Brain microvascular endothelial cell (primary cell): ENCODE measurements around the gene ZBTB25.

Experiments
- DNase-seq: peaks from one replicate; pipeline ENCODE4 v3.0.0-alpha.2; 2020
- H3K27ac ChIP-seq: fragments of 250-450 bp; sonication (Bioruptor Pico); 2 replicates; pipeline ENCODE4 v1.5.1; 2020; ENCODE audit warnings: mild to moderate bottlenecking, moderate library complexity
- H3K27me3 ChIP-seq: fragments of 250-450 bp; sonication (Bioruptor Pico); replicated peaks from 2 replicates; pipeline ENCODE4 v1.5.1; 2020; ENCODE audit warnings: mild to moderate bottlenecking
- H3K36me3 ChIP-seq: fragments of 250-450 bp; sonication (Bioruptor Pico); replicated peaks from 2 replicates; pipeline ENCODE4 v1.5.1; 2020; ENCODE audit warnings: mild to moderate bottlenecking
- H3K4me3 ChIP-seq: 2 replicates; pipeline ENCODE4 v1.5.1; 2011; ENCODE audit warnings: low read depth, mild to moderate bottlenecking, control low read depth, low read length, moderate library complexity
- in situ Hi-C: cut with HindIII; loops from 2 replicates; pipeline ENCODE4 v1.10.0; 2017; ENCODE audit warnings: low sequenced_read_pairs, low pct_ligation_motif_present
- TF ChIP-seq, protein P1 (sequence below): IDR thresholded peaks from 2 replicates; pipeline ENCODE4 v1.5.1; 2011; ENCODE audit warnings: low read depth, mild to moderate bottlenecking, moderate library complexity, low read length, control low read depth, inconsistent platforms; ENCODE audit errors: missing control alignments

The ZBTB25 gene

GRCh38 chr14:64504310-64504896 is 765 bp upstream of the ZBTB25 start, which contains the start of gene ZBTB1:
ZBTB1 (plus strand) TSS chr14:64504770; CDS start chr14:64521505, 16,735 bp downstream.
- in situ Hi-C loops, result no loop called here
- no peaks in the 10 kb centered on the region for H3K36me3 ChIP-seq
- peak within 1 kb of the TSS; percentile 98 for H3K27ac ChIP-seq
- DNase-seq, result peak; percentile 80
- no peaks in the 10 kb centered on the region for H3K27me3 ChIP-seq
- peak within 1 kb of the TSS; percentile 66 for H3K4me3 ChIP-seq
- TF ChIP-seq, protein P1, sequence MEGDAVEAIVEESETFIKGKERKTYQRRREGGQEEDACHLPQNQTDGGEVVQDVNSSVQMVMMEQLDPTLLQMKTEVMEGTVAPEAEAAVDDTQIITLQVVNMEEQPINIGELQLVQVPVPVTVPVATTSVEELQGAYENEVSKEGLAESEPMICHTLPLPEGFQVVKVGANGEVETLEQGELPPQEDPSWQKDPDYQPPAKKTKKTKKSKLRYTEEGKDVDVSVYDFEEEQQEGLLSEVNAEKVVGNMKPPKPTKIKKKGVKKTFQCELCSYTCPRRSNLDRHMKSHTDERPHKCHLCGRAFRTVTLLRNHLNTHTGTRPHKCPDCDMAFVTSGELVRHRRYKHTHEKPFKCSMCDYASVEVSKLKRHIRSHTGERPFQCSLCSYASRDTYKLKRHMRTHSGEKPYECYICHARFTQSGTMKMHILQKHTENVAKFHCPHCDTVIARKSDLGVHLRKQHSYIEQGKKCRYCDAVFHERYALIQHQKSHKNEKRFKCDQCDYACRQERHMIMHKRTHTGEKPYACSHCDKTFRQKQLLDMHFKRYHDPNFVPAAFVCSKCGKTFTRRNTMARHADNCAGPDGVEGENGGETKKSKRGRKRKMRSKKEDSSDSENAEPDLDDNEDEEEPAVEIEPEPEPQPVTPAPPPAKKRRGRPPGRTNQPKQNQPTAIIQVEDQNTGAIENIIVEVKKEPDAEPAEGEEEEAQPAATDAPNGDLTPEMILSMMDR, result no peak

DNA sequence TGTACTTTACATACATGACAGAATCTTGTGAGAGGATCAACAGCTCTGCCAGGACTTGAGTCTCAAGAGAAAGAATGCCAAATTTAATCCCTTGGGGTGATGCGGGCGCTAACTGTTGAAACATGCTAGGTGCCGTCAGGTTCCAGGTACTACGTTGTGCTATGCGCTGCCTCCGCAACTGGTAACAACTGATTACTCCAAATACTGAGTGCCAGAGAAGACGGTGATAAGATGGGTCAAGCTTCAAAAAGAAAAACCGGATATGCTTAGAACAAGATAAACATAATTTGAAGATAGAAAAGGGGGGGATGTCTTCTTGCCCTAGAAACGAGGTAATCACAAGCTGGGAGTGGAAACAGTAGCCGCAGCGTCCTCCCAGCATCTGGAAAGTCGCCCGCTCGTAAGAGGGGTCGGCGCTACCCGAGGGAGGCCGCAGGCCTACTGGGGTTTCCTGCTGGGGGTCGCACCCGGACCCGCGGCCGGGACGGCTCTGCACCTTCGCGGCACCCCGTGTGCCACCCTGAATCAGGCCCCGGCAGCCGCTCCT is 678 bp downstream of the ZBTB25 start:
- peak overlapping the region; percentile 98 for H3K27ac ChIP-seq
- H3K27me3 ChIP-seq, result no peaks in the 10 kb centered on the region
- TF ChIP-seq, protein P1, result no peak
- H3K4me3 ChIP-seq, result peak overlapping the region; percentile 66
- in situ Hi-C loops, result no loop called here
- no peak for DNase-seq
- no peaks in the 10 kb centered on the region for H3K36me3 ChIP-seq

- no peaks in the 10 kb centered on the region for H3K36me3 ChIP-seq
- H3K4me3 ChIP-seq, result peak overlapping the region; percentile 66
- no peaks in the 10 kb centered on the region for H3K27me3 ChIP-seq
- in situ Hi-C loops, result no loop called here
- H3K27ac ChIP-seq, result peak overlapping the region; percentile 98
- no peak for DNase-seq
- TF ChIP-seq, protein P1, result no peak
These were observed 1.2 kb downstream of the ZBTB25 start for GRCh38 chr14:64502456-64502855.

- H3K36me3 ChIP-seq, result no peaks in the 10 kb centered on the region
- H3K4me3 ChIP-seq, result peak overlapping the region; percentile 18
- in situ Hi-C loops, result no loop called here
- H3K27me3 ChIP-seq, result no peaks in the 10 kb centered on the region
- DNase-seq, result peak; percentile 22
- TF ChIP-seq, protein P1, result no peak
- no peak overlapping the region for H3K27ac ChIP-seq
These were observed 2.0 kb downstream of the ZBTB25 start for GRCh38 chr14:64501411-64502171.

DNA sequence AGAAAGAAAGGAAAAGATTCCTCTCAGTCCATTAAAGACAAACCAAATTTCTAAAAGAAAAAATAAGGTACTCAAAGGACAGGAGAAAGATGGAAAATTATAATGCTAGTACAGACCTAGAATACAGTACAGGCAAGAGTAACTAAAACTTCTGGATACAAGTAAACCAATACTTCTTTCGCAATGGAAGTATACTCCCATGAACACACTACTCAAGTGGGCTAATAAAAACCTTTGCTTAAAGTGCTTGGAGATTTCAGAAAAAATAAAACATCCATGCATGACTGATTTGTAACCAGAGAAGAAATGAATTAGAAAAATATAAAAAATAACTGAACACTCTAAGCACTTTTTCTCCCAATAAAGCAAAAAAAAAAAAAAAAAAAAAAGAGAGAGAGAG is 3.5 kb downstream of the ZBTB25 start:
- no peaks in the 10 kb centered on the region for H3K36me3 ChIP-seq
- TF ChIP-seq, protein P1, result no peak
- no peak overlapping the region for H3K4me3 ChIP-seq
- no peak for DNase-seq
- H3K27ac ChIP-seq, result no peak overlapping the region
- H3K27me3 ChIP-seq, result no peaks in the 10 kb centered on the region
- in situ Hi-C loops, result no loop called here
